Activated CD8-positive, alpha-beta T cell treated with anti-CD3 and anti-CD28 coated beads for 36 hours (primary cell): ENCODE measurements around the gene FOXP1. TPM values are rescaled to one million over a fixed set of nuclear protein-coding genes. Genes with fewer than 3 reads are reported as not detected.

ENCODE experiments used
- ATAC-seq: fragments of 200-7000 bp; cut with Tn5 transposase; one replicate; pipeline ENCODE4 v1.10.0; 2021; ENCODE audit warnings: mild to moderate bottlenecking, moderate library complexity
- CTCF ChIA-PET: fragments of 350-600 bp; sonication (Branson Sonifier 250); formaldehyde crosslinking; loops from one replicate; lab custom pipeline; 2021; ENCODE audit warnings: antibody characterized with exemption; lab: Charles Lee
- POLR2A ChIA-PET: fragments of 350-600 bp; sonication (Branson Sonifier 250); formaldehyde crosslinking; loops from one replicate; lab custom pipeline; 2021; ENCODE audit warnings: antibody characterized with exemption; lab: Charles Lee
- DNase-seq: peaks from one replicate; pipeline ENCODE4 v3.0.0-alpha.2; 2020
- H3K27ac Mint-ChIP-seq: one replicate; pipeline ENCODE4 v1.8.0; 2021; ENCODE audit warnings: mild to moderate bottlenecking, mixed read lengths
- H3K27me3 Mint-ChIP-seq: one replicate; pipeline ENCODE4 v1.8.0; 2021; ENCODE audit warnings: mixed read lengths
- H3K36me3 Mint-ChIP-seq: one replicate; pipeline ENCODE4 v1.8.0; 2021; ENCODE audit warnings: low read depth, mixed read lengths
- H3K4me1 Mint-ChIP-seq: one replicate; pipeline ENCODE4 v1.8.0; 2021; ENCODE audit warnings: low read depth, mixed read lengths
- H3K4me3 Mint-ChIP-seq: one replicate; pipeline ENCODE4 v1.8.0; 2021; ENCODE audit warnings: mild to moderate bottlenecking, moderate library complexity, mixed read lengths
- H3K9me3 Mint-ChIP-seq: one replicate; pipeline ENCODE4 v1.8.0; 2021; ENCODE audit warnings: mixed read lengths
- intact Hi-C: fragments of 100-400 bp; cut with micrococcal nuclease; formaldehyde crosslinking; loops from one replicate; pipeline ENCODE4 v1.10.0; 2022
- total RNA-seq, 2 experiments: library from RNA; stranded (reverse); gene quantifications; one replicate each; pipeline ENCODE4 v1.2.3, GENCODE V29; 2021
- TF ChIP-seq, protein P1 (sequence below): fragments of 200-600 bp; IDR thresholded peaks from one replicate; pipeline ENCODE4 v1.8.0; 2022; ENCODE audit warnings: antibody characterized with exemption, mild to moderate bottlenecking

The FOXP1 gene
- total RNA-seq, 2 experiments from 2014 or later, result 145 to 153 TPM

DNA sequence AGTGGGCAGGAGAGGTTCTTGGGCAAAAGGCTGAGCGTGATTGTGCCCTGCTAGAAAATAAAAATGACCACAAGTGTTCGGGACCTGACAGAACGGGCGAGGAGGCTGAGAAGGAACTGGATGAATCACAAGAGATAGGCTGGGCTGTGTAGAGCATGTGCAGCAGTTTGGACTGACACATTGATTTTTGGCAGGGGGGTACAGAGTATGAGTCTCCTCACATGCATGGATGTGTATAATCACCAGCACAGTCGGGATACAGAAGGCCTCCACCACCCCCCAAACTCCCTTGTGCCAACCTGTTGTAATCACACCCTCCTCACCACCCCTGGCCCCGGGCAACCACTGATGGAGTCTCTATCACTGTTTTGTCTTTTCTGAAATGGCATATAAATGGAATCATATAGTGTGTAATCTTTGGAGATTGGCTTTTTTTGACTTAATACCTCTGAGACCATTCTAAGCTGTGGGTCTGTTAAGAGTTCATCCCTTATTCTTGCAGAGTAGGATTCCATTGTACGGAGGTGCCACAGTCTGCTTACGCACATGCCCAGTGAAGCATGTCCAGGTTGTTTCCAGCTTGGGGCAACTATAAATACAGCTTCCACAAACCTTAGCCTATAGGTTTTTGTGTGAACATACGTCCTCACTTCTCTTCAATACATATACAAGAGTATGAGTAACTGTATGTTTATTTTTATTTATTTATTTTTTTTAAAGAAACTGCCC, 438.8 kb downstream of the FOXP1 start:
- no peak for DNase-seq
- Mint-ChIP-seq H3K9me3 (peaks cover 3% of the 10 kb centered on the region), H3K4me1 (peaks cover 52% of the 10 kb centered on the region), H3K36me3 (peaks cover 44% of the 10 kb centered on the region), H3K27me3 (no peaks in the 10 kb centered on the region), H3K27ac (peak overlapping the region; percentile 65), H3K4me3 (no peak overlapping the region)
- intact Hi-C loops, result no loop called here
- TF ChIP-seq, protein P1, sequence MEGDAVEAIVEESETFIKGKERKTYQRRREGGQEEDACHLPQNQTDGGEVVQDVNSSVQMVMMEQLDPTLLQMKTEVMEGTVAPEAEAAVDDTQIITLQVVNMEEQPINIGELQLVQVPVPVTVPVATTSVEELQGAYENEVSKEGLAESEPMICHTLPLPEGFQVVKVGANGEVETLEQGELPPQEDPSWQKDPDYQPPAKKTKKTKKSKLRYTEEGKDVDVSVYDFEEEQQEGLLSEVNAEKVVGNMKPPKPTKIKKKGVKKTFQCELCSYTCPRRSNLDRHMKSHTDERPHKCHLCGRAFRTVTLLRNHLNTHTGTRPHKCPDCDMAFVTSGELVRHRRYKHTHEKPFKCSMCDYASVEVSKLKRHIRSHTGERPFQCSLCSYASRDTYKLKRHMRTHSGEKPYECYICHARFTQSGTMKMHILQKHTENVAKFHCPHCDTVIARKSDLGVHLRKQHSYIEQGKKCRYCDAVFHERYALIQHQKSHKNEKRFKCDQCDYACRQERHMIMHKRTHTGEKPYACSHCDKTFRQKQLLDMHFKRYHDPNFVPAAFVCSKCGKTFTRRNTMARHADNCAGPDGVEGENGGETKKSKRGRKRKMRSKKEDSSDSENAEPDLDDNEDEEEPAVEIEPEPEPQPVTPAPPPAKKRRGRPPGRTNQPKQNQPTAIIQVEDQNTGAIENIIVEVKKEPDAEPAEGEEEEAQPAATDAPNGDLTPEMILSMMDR, result no peak
- peak; percentile 57 for ATAC-seq
- ChIA-PET CTCF (interaction anchor here (0.8 kb wide), 1 partner anchor 12 kb away, joined by 3 read pairs; no protein-coding TSS in a partner anchor), POLR2A (no interaction called here)

DNA sequence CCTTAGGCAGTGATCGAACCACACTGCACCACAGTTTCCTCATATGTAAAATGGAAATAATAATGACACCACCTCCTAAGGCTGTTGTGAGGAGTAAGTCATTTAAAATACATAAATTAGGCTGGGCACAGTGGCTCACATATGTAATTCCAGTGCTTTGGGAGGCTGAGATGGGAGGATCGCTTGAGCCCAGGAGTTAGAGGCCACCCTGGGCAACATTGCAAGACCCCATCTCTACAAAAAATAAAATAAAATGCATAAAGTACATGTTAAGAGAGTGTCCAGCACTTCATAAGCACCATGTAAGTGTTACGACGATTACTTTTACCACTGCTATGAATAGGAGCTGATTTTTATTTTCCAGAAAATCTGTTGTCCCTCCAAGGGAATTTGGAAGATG, 440.0 kb downstream of the FOXP1 start:
- TF ChIP-seq, protein P1, result no peak
- Mint-ChIP-seq H3K27ac (peak overlapping the region; percentile 72), H3K4me1 (peaks cover 51% of the 10 kb centered on the region), H3K9me3 (peaks cover 3% of the 10 kb centered on the region), H3K36me3 (peaks cover 39% of the 10 kb centered on the region), H3K27me3 (no peaks in the 10 kb centered on the region), H3K4me3 (no peak overlapping the region)
- ChIA-PET CTCF (interaction anchor here (1.3 kb wide), 1 partner anchor 13 kb away, joined by 5 read pairs; no protein-coding TSS in a partner anchor), POLR2A (no interaction called here)
- intact Hi-C loops, result no loop called here
- no peak for ATAC-seq
- no peak for DNase-seq

DNA sequence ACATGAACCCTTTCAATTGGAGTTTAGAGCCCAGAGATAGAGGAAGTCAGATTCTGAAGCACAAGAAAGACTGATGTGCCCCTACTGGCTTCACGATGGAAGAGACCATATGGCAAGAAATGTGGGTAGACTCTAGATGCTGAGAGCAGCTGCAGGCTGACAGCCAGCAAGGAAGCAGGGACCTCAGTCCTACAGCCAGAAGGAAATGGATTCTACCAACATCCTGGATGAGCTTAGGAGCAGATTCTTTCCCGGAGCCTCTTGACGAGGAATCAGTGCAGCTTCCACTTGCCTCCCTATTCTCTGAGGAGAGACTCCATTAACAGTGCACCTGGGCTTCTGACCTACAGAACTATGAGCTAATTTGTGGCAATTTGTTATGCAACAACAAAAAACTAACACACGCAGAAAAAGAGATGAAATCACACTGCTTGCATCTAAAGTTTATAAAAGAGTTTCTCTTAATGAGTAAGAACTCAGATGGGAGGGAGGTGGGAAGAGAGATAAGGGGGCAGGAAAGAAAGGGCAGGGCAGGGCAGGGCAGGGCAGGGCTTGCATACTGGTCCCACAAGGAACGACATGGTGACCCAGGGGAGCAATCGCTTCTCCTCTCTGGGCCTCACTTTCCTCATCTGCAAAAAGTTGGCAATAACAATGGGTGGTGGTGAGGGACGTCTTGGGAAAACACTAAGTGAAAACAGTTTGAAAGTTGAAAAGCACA, 440.9 kb downstream of the FOXP1 start:
- CTCF ChIA-PET, result interaction anchor here (1.3 to 1.5 kb wide), 2 partner anchors 10 to 12 kb away, joined by 4 to 5 read pairs; no protein-coding TSS in a partner anchor
- H3K36me3 Mint-ChIP-seq, result peaks cover 43% of the 10 kb centered on the region
- no peak for DNase-seq

GRCh38 chr3:71140477-71140876, 443.1 kb downstream of the FOXP1 start:
- intact Hi-C loops, result no loop called here
- H3K27ac Mint-ChIP-seq, result peak overlapping the region; percentile 55

More for the DNA sequence above, 440.9 kb downstream of the FOXP1 start:
- intact Hi-C loops, result no loop called here
- Mint-ChIP-seq H3K4me3 (no peak overlapping the region), H3K4me1 (peaks cover 56% of the 10 kb centered on the region), H3K27ac (peak overlapping the region; percentile 72), H3K27me3 (no peaks in the 10 kb centered on the region), H3K9me3 (peaks cover 3% of the 10 kb centered on the region)
- TF ChIP-seq, protein P1, result no peak
- ATAC-seq, result peak; percentile 66
- POLR2A ChIA-PET, result interaction anchor here (1.1 kb wide), 1 partner anchor 16 kb away, joined by 3 read pairs; no protein-coding TSS in a partner anchor

More at GRCh38 chr3:71140477-71140876, 443.1 kb downstream of the FOXP1 start:
- Mint-ChIP-seq H3K4me1 (peaks cover 64% of the 10 kb centered on the region), H3K4me3 (no peak overlapping the region), H3K36me3 (peaks cover 37% of the 10 kb centered on the region), H3K27me3 (no peaks in the 10 kb centered on the region), H3K9me3 (peaks cover 3% of the 10 kb centered on the region)
- ChIA-PET POLR2A (interaction anchor here (1.0 to 1.2 kb wide), 3 partner anchors 9 to 16 kb away, joined by 3 to 5 read pairs (median 5); no protein-coding TSS in a partner anchor), CTCF (interaction anchor here (1.6 kb wide), 1 partner anchor 9 kb away, joined by 6 read pairs; no protein-coding TSS in a partner anchor)
- DNase-seq (no peak), ATAC-seq (no peak)
- TF ChIP-seq, protein P1, result no peak
